ENCODE results near the gene KIAA0513. TPM values are rescaled to one million over a fixed set of nuclear protein-coding genes. Genes with fewer than 3 reads are reported as not detected.

Gene KIAA0513
- total RNA-seq, 1 donor from 2014 or later, result 56.1 TPM

DNA sequence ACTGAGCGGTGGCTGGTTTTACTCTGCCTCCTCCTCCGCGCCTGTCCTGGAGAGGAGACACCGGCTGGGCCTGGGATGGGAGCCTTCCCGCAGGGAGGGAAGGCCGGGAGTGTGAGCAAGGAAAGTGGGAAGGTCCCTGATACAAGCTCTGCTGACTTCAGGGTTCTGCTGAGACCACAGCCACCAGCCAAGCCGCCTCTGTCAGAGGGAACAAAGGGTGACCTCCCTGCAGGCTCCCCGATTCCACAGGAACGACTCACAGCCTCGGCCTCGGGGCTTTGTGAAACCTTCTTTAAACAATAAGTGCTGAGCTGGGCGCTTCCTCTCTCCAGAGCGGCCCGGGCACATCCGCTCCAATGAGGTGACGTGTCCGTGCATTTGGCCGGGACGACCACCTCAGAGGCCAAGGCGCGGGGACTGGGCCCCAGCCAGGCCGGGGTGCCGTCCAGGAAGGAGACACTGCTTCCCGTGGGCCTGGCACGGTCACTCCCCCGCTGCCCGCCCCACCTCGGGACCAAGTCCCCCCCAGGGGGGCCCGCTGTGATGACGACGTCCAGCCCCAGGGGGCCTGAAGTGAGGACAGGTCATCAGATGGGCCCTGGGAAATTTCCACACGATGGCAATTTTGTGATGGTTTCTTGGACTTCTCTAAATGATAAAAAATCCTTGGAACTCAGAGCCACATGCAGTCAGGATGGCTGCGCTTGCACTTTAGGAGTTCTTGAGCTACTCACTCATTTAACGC lies 96.5 kb downstream of the KIAA0513 start:
- H3K36me3 Mint-ChIP-seq (ENCODE audit: unreplicated experiment), result no peaks in the 10 kb centered on the region
- no peak for TF ChIP-seq CTCF (IDR thresholded peaks at IDR 0.05; ENCODE audit: partially characterized antibody, unreplicated experiment)
- H3K9me3 Mint-ChIP-seq (ENCODE audit: unreplicated experiment), result peaks cover 9% of the 10 kb centered on the region
- no peak overlapping the region for H3K4me3 Mint-ChIP-seq (ENCODE audit: unreplicated experiment)
- DNase-seq, result no peak
- H3K27ac Mint-ChIP-seq (ENCODE audit: unreplicated experiment), result no peak overlapping the region
- peaks cover 4% of the 10 kb centered on the region for H3K27me3 Mint-ChIP-seq (ENCODE audit: unreplicated experiment)
- H3K4me1 Mint-ChIP-seq (ENCODE audit: low read depth, unreplicated experiment), result peaks cover 8% of the 10 kb centered on the region

DNA sequence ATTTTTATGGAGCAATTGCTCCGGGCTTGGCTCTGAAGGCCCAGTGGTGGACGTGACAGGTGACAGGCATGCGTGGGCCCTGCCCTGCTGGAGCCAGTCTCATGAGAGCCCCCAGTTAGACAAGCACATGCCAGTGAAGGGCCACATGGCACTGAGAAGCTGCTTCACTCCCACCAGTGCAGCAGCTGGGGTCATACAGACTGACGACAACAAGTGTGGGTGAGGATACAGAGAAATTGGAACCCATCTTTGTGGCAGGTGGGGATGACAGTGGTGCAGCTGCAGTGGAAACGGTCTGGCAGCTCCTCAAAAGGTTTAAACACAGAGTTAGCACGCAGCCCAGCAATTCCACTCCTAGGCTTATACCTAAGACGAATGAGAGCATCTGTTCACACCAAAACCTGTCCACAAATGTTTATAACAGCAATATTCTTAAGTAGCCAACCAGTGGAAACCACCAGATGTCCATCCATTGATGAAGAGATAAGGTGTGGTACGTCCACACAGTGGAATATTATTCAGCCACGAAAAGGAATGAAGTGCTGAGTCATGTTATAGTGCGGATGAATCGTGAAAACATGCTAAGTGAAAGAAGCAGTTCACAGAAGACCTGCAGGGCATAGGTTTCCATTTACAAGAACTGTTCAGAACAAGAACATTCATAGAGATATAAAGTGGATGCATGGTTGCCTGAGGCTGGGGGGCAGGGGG lies 97.2 kb downstream of the KIAA0513 start:
- no peak for DNase-seq
- Mint-ChIP-seq H3K27me3 (ENCODE audit: unreplicated experiment) (peaks cover 4% of the 10 kb centered on the region), H3K27ac (ENCODE audit: unreplicated experiment) (peak overlapping the region; percentile 22), H3K4me1 (ENCODE audit: low read depth, unreplicated experiment) (peaks cover 10% of the 10 kb centered on the region), H3K9me3 (ENCODE audit: unreplicated experiment) (peaks cover 12% of the 10 kb centered on the region), H3K36me3 (ENCODE audit: unreplicated experiment) (no peaks in the 10 kb centered on the region), H3K4me3 (ENCODE audit: unreplicated experiment) (no peak overlapping the region)
- TF ChIP-seq CTCF (IDR thresholded peaks at IDR 0.05; ENCODE audit: partially characterized antibody, unreplicated experiment), result no peak

DNA sequence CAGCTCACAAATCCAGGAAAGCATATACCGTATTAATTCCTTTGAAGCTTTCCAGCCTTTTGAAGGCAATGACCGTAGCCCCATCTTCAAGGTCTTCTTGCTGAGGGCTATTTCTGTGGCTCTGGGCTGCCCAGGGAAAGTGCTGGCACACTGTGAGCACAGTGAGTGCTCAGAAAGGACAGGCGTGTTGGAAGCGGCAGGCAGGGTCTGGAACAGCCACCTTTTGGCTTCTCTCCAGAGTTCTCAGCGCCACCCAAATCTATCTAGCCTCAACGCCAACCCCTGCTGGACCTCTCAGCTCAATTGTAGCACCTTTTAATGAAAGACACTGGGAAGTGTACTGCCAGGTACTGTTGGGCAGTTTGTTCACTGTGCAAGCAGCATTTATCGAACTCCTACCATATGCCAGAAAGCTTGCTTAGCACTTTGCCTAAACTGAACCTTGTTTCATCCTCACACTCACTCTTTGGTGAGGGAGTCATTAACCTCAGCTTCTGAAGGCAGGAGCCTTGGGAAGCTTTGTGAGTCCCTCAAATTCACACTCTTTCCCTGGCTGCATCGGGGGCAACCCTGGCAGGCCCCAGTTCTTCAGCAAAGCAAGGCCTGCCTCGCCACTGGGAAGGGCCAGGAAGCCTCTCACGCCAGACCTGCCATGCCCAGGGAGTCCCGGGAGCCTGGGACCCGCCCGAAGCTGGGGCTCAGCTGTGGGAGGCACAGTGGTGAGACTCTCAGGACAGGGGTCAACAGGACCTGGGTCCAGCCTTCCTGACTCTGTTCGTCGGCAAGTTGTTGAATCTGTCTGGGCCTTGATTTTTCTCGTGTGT lies 98.2 kb downstream of the KIAA0513 start:
- no peak for DNase-seq
- Mint-ChIP-seq H3K4me3 (ENCODE audit: unreplicated experiment) (no peak overlapping the region), H3K27ac (ENCODE audit: unreplicated experiment) (peak overlapping the region; percentile 3), H3K36me3 (ENCODE audit: unreplicated experiment) (no peaks in the 10 kb centered on the region), H3K4me1 (ENCODE audit: low read depth, unreplicated experiment) (peaks cover 17% of the 10 kb centered on the region), H3K9me3 (ENCODE audit: unreplicated experiment) (peaks cover 12% of the 10 kb centered on the region), H3K27me3 (ENCODE audit: unreplicated experiment) (peaks cover 4% of the 10 kb centered on the region)
- no peak for TF ChIP-seq CTCF (IDR thresholded peaks at IDR 0.05; ENCODE audit: partially characterized antibody, unreplicated experiment)

GRCh38 chr16:85126394-85126704 lies 98.8 kb downstream of the KIAA0513 start:
- H3K36me3 Mint-ChIP-seq (ENCODE audit: unreplicated experiment), result no peaks in the 10 kb centered on the region
- H3K9me3 Mint-ChIP-seq (ENCODE audit: unreplicated experiment), result peaks cover 12% of the 10 kb centered on the region
- DNase-seq, result no peak
- peaks cover 17% of the 10 kb centered on the region for H3K4me1 Mint-ChIP-seq (ENCODE audit: low read depth, unreplicated experiment)
- peak overlapping the region; percentile 3 for H3K27ac Mint-ChIP-seq (ENCODE audit: unreplicated experiment)
- H3K27me3 Mint-ChIP-seq (ENCODE audit: unreplicated experiment), result peaks cover 4% of the 10 kb centered on the region
- no peak for TF ChIP-seq CTCF (IDR thresholded peaks at IDR 0.05; ENCODE audit: partially characterized antibody, unreplicated experiment)
- H3K4me3 Mint-ChIP-seq (ENCODE audit: unreplicated experiment), result peak overlapping the region; percentile 0
